Osteocyte (in vitro differentiated cells): ENCODE results near the gene GAGE13. TPM values are rescaled to one million over a fixed set of nuclear protein-coding genes. Genes with fewer than 3 reads are reported as not detected.
"Not testable (repeated sequence)": the region's sequence is repeated elsewhere in the genome, so short reads cannot be mapped to it uniquely, and the experiment has no call there.

ENCODE experiments used
- DNase-seq: peaks from one replicate; pipeline ENCODE4 v3.0.0; 2021; ENCODE audit warnings: mixed read lengths; ENCODE audit not compliant: unreplicated experiment; ENCODE audit errors: extremely low spot score
- H3K27ac Mint-ChIP-seq: one replicate; pipeline ENCODE4 v1.8.0; 2021; ENCODE audit warnings: mild to moderate bottlenecking, mixed read lengths; ENCODE audit not compliant: unreplicated experiment
- H3K27me3 Mint-ChIP-seq: one replicate; pipeline ENCODE4 v1.8.0; 2021; ENCODE audit warnings: mixed read lengths; ENCODE audit not compliant: unreplicated experiment
- H3K36me3 Mint-ChIP-seq: one replicate; pipeline ENCODE4 v1.8.0; 2021; ENCODE audit warnings: mixed read lengths; ENCODE audit not compliant: unreplicated experiment
- H3K4me1 Mint-ChIP-seq: one replicate; pipeline ENCODE4 v1.8.0; 2021; ENCODE audit warnings: mixed read lengths; ENCODE audit not compliant: unreplicated experiment
- H3K4me3 Mint-ChIP-seq: one replicate; pipeline ENCODE4 v1.8.0; 2021; ENCODE audit warnings: mild to moderate bottlenecking, moderate library complexity, mixed read lengths; ENCODE audit not compliant: unreplicated experiment
- H3K9me3 Mint-ChIP-seq: one replicate; pipeline ENCODE4 v1.8.0; 2021; ENCODE audit warnings: mixed read lengths; ENCODE audit not compliant: unreplicated experiment
- CTCF ChIP-seq: fragments of 200-600 bp; sonication (generic); IDR thresholded peaks from 2 replicates; pipeline ENCODE4 v1.5.0; 2021; ENCODE audit warnings: antibody characterized with exemption, mild to moderate bottlenecking, moderate library complexity
- total RNA-seq: library from RNA; stranded (reverse); gene quantifications from 2 replicates; pipeline ENCODE4 v1.2.1, GENCODE V29; 2021

The GAGE13 gene
- total RNA-seq, 1 donor from 2014 or later = not detected

DNA sequence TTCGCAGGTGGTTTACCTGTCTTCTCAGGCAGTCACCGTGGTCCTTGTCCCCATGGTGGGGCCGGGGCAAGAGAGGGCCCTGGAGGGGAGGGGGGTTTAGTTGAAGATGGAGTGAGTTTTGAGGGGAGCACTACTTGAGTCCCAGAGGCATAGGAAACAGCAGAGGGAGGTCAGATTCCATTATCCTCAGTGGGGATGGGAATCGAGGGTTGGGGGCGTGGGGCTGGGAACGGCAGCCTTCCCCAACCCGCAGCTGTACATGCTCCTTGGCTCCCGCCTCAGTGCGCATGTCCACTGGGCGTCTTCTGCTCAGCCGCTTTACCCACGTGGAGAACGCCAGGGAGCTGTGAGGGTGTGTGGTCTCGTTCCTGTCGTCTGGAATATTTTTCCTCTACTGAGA lies 28.0 kb upstream of the GAGE13 start, which contains the start of gene GAGE10:
Gene GAGE10 (plus strand): TSS at position 301 of the 400 bp plus-strand sequence. CDS start 1,214 bp downstream, outside the sequence.
- peak; percentile 69 for DNase-seq
- TF ChIP-seq CTCF = no peak
- Mint-ChIP-seq H3K4me1 (no peaks in the 10 kb centered on the region), H3K27ac (no peak within 1 kb of the TSS), H3K4me3 (no peak within 1 kb of the TSS), H3K27me3 (no peaks in the 10 kb centered on the region), H3K36me3 (no peaks in the 10 kb centered on the region), H3K9me3 (peaks cover 5% of the 10 kb centered on the region)

GRCh38 chrX:49307775-49308174 lies 23.6 kb upstream of the GAGE13 start:
- not testable (repeated sequence) for H3K27me3 Mint-ChIP-seq, DNase-seq, H3K9me3 Mint-ChIP-seq, H3K27ac Mint-ChIP-seq, H3K36me3 Mint-ChIP-seq, H3K4me3 Mint-ChIP-seq
- peaks cover 19% of the 10 kb centered on the region for H3K4me1 Mint-ChIP-seq

DNA sequence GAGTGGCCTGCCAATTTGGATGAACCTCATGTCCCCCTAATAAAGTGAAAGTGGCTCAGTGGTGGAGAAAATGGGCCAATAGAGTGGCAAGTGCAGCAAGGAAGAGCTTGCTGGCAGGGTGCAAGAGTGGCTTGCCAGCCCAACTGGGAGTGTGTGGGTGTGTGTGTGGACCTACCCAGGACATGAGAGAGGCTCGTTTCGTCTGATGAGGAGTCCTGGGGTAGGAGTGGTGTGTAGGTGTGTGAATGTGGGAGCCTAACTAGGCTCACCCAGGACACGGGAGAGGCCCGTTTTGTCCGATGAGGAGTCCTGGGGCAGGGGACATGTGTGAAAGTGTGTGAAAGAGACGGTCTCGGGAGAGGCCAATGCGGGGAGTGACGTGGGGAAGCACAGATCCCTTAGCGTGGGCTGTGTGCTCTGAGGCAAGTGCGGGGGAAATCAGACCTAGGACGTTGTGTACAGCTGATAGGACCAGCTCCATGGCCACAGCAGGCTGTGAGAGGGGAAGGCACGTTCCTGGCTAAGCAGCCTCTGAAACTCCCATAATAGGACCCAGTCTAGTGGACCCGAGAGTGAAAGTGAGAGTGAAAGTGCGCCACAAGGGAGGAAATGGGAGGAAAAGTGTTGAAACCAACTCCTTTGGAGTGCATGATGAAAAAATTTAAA lies 22.6 kb upstream of the GAGE13 start:
- Mint-ChIP-seq H3K4me1 (peaks cover 19% of the 10 kb centered on the region), H3K27me3 (no peaks in the 10 kb centered on the region), H3K4me3 (peak overlapping the region; percentile 70), H3K27ac (peak overlapping the region; percentile 94), H3K36me3 (no peaks in the 10 kb centered on the region), H3K9me3 (no peaks in the 10 kb centered on the region)
- DNase-seq = peak; percentile 69
- TF ChIP-seq CTCF = no peak

- peak overlapping the region; percentile 70 for H3K4me3 Mint-ChIP-seq
- DNase-seq = peak; percentile 44
- no peak for TF ChIP-seq CTCF
Observed at GRCh38 chrX:49309401-49309981, 21.9 kb upstream of the GAGE13 start.

GRCh38 chrX:49310371-49310770 lies 21.0 kb upstream of the GAGE13 start:
- Mint-ChIP-seq H3K9me3 (no peaks in the 10 kb centered on the region), H3K4me1 (peaks cover 19% of the 10 kb centered on the region), H3K36me3 (no peaks in the 10 kb centered on the region), H3K27ac (peak overlapping the region; percentile 21), H3K4me3 (no peak overlapping the region), H3K27me3 (no peaks in the 10 kb centered on the region)
- DNase-seq = peak; percentile 72
- no peak for TF ChIP-seq CTCF

More at GRCh38 chrX:49309401-49309981, 21.9 kb upstream of the GAGE13 start:
- no peaks in the 10 kb centered on the region for H3K9me3 Mint-ChIP-seq
- peak overlapping the region; percentile 94 for H3K27ac Mint-ChIP-seq
- H3K36me3 Mint-ChIP-seq = no peaks in the 10 kb centered on the region
- peaks cover 19% of the 10 kb centered on the region for H3K4me1 Mint-ChIP-seq
- no peaks in the 10 kb centered on the region for H3K27me3 Mint-ChIP-seq
